Keratinocyte (primary cell): ENCODE data around the gene TIPRL. TPM values are rescaled to one million over a fixed set of nuclear protein-coding genes. Genes with fewer than 3 reads are reported as not detected.

Experiments
- DNase-seq: peaks from one replicate; pipeline ENCODE4 v3.0.0-alpha.2; 2011; ENCODE audit warnings: low read depth, missing footprints, low spot score
- FAIRE-seq: peaks from 2 replicates; lab custom pipeline; 2011; peaks lifted over from hg19 to GRCh38; lab: Jason Lieb, UNC
- H2AFZ ChIP-seq: 2 replicates; pipeline ENCODE4 v1.6.0; 2012; ENCODE audit warnings: low read length, control low read depth, inconsistent platforms; ENCODE audit not compliant: control insufficient read depth
- H3K27ac ChIP-seq: 2 replicates; pipeline ENCODE4 v1.5.1; 2011; ENCODE audit warnings: low read length; ENCODE audit not compliant: control insufficient read depth, insufficient read depth
- H3K27me3 ChIP-seq: 3 replicates; pipeline ENCODE4 v1.6.0; 2011; ENCODE audit warnings: low read length; ENCODE audit not compliant: control insufficient read depth, insufficient read depth; ENCODE audit errors: extremely low read depth
- H3K36me3 ChIP-seq, 2 experiments: 2 replicates in 1 of 2; 3 replicates in 1 of 2; pipeline ENCODE4 v1.5.1; 2011; ENCODE audit warnings: low read length in 2 of 2, mild to moderate bottlenecking in 1 of 2; ENCODE audit not compliant: control insufficient read depth in 2 of 2, insufficient read depth in 2 of 2; ENCODE audit errors: extremely low read depth in 1 of 2
- H3K4me1 ChIP-seq: 3 replicates; pipeline ENCODE4 v1.5.1; 2011; ENCODE audit warnings: low read length; ENCODE audit not compliant: control insufficient read depth, insufficient read depth; ENCODE audit errors: extremely low read depth
- H3K4me2 ChIP-seq: 3 replicates; pipeline ENCODE4 v1.6.0; 2011; ENCODE audit warnings: low read depth, low read length; ENCODE audit not compliant: control insufficient read depth, insufficient read depth; ENCODE audit errors: extremely low read depth
- H3K4me3 ChIP-seq, 3 experiments: fragments of 200-600 bp in 1 of 3; sonication (generic) in 1 of 3; 2 replicates in 2 of 3; 3 replicates in 1 of 3; pipeline ENCODE4 v1.5.1; 2011 to 2016; ENCODE audit warnings: low read length in 3 of 3, mild to moderate bottlenecking in 3 of 3, control low read depth in 2 of 3, inconsistent platforms in 1 of 3, low read depth in 1 of 3, mixed read lengths in 1 of 3, mixed run types in 1 of 3, moderate library complexity in 1 of 3; ENCODE audit not compliant: control insufficient read depth in 2 of 3, insufficient read depth in 2 of 3; ENCODE audit errors: extremely low read depth in 1 of 3
- H3K79me2 ChIP-seq: 2 replicates; pipeline ENCODE4 v1.6.0; 2012; ENCODE audit warnings: low read length; ENCODE audit not compliant: control insufficient read depth, insufficient read depth
- H3K9ac ChIP-seq: 3 replicates; pipeline ENCODE4 v1.6.0; 2011; ENCODE audit warnings: low read length; ENCODE audit not compliant: control insufficient read depth, insufficient read depth; ENCODE audit errors: extremely low read depth
- H3K9me1 ChIP-seq: 3 replicates; pipeline ENCODE4 v1.6.0; 2011; ENCODE audit warnings: low read length; ENCODE audit not compliant: control insufficient read depth, insufficient read depth; ENCODE audit errors: extremely low read depth
- H3K9me3 ChIP-seq: 2 replicates; pipeline ENCODE4 v1.5.1; 2012; ENCODE audit warnings: low read depth, low read length; ENCODE audit not compliant: control insufficient read depth
- H4K20me1 ChIP-seq: 3 replicates; pipeline ENCODE4 v1.6.0; 2011; ENCODE audit warnings: low read length; ENCODE audit not compliant: control insufficient read depth, insufficient read depth; ENCODE audit errors: extremely low read depth
- CTCF ChIP-seq, 3 experiments: IDR thresholded peaks in 1 of 3; conservative IDR thresholded peaks in 1 of 3; optimal IDR thresholded peaks in 1 of 3; 2 replicates in 2 of 3; 3 replicates in 1 of 3; pipeline versions ENCODE3 to v1.5.1; 2011; ENCODE audit warnings: low read length in 3 of 3, mild to moderate bottlenecking in 3 of 3, moderate library complexity in 2 of 3, control low read depth in 1 of 3, inconsistent platforms in 1 of 3; ENCODE audit not compliant: insufficient read depth in 2 of 3; ENCODE audit errors: extremely low read depth in 1 of 3
- EZH2 ChIP-seq: IDR thresholded peaks from one replicate; pipeline ENCODE4 v1.6.1; 2012; ENCODE audit warnings: inconsistent platforms, mild to moderate bottlenecking, low read length, moderate library complexity
- dilution Hi-C: fragments of 300-500 bp; cut with MboI; formaldehyde crosslinking; loops from one replicate; pipeline ENCODE4 v1.7.0; 2020; ENCODE audit warnings: low sequenced_read_pairs; ENCODE audit not compliant: extremely low pct_ligation_motif_present
- polyA plus RNA-seq, 5 experiments: library from polyadenylated mRNA; depleted of rRNA in 3 of 5; stranded (reverse) in 3 of 5; stranded (forward) in 1 of 5; unstranded in 1 of 5; fragments of >200 nt; gene quantifications; 1 replicate in 1 of 5; 2 replicates in 3 of 5; 3 replicates in 1 of 5; pipeline versions ENCODE4 v1.2.1 to v1.2.3, GENCODE V29; 2011 to 2012; ENCODE audit warnings: missing spikeins in 2 of 5, low read depth in 1 of 5, low replicate concordance in 1 of 5

The TIPRL gene
- polyA plus RNA-seq, 1 donor (not counting 4 experiments of a cell fraction or from before 2014, with no cell fraction given), result 62.5 TPM

DNA sequence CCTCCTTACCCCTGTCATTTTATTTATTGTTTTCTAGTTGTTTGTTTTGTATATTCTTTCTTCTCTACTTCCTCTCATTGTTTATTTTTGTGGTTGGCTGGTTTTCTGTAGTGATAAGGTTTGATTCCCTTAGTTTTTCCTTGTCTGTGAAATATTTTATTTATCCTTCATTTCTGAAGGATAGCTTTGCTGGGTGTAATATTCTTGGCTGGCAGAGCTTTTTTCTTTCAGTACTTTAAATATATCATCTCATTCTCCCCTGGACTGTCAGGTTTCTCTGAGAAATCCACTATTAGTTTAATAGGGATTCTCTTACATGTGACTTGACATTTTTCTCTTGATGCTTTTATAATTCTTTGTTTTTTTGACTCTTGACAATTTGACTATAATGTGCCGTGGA is 18.8 kb upstream of the TIPRL start:
- Histone ChIP-seq H3K9me3 (no peaks in the 10 kb centered on the region), H3K9me1 (no peaks in the 10 kb centered on the region), H3K79me2 (no peaks in the 10 kb centered on the region), H3K36me3 (no peaks in the 10 kb centered on the region), H3K4me2 (no peak overlapping the region), H3K27me3 (no peaks in the 10 kb centered on the region), H2AFZ (no peak overlapping the region), H4K20me1 (no peaks in the 10 kb centered on the region), H3K4me1 (no peaks in the 10 kb centered on the region), H3K9ac (no peak overlapping the region), H3K27ac (no peak overlapping the region), H3K4me3 (no peak overlapping the region)
- no peak for DNase-seq
- dilution Hi-C loops, result no loop called here
- TF ChIP-seq EZH2, result no peak
- no peak for TF ChIP-seq CTCF (optimal IDR thresholded peaks at IDR 0.05 in 1 of 3, IDR thresholded peaks at IDR 0.05 in 1 of 3, conservative IDR thresholded peaks at IDR 0.05 in 1 of 3; ENCODE audit: extremely low read depth in 1 of 3, insufficient read depth in 2 of 3, low read length in 3 of 3)
- FAIRE-seq, result no peak

DNA sequence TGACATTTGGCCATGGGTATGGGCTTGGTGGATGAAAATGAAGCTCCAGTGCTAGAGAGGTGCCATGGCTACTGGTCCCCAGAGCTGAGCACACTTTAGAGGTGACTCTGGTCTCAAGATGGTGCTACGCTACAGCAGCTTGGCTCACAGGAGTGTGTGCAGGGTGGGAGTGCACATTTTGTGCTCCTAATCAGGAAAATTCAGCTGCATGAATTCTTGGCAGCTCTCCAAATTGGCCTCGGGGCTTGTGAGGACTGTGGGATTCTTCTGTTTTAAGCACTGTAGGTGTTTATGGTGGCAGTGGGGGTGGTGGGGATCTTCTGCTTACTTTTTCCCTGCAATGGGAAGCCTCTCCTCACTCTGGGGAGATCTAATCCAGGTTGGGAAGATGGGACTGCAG is 17.3 kb upstream of the TIPRL start:
- no peaks in the 10 kb centered on the region for H3K36me3 ChIP-seq
- H3K9me1 ChIP-seq, result no peaks in the 10 kb centered on the region
- H3K27me3 ChIP-seq, result no peaks in the 10 kb centered on the region
- no peak overlapping the region for H3K4me2 ChIP-seq
- DNase-seq (no peak), FAIRE-seq (no peak)
- H4K20me1 ChIP-seq, result no peaks in the 10 kb centered on the region
- no peaks in the 10 kb centered on the region for H3K4me1 ChIP-seq
- no peak overlapping the region for H3K4me3 ChIP-seq
- no peaks in the 10 kb centered on the region for H3K79me2 ChIP-seq
- H3K9ac ChIP-seq, result no peak overlapping the region
- H3K27ac ChIP-seq, result no peak overlapping the region
- dilution Hi-C loops, result no loop called here
- TF ChIP-seq CTCF (optimal IDR thresholded peaks at IDR 0.05 in 1 of 3, IDR thresholded peaks at IDR 0.05 in 1 of 3, conservative IDR thresholded peaks at IDR 0.05 in 1 of 3; ENCODE audit: extremely low read depth in 1 of 3, insufficient read depth in 2 of 3, low read length in 3 of 3) (no peak), EZH2 (no peak)
- H3K9me3 ChIP-seq, result no peaks in the 10 kb centered on the region
- no peak overlapping the region for H2AFZ ChIP-seq
